Ovary (tissue), 9 donors: ENCODE data around the gene HIP1. TPM values are rescaled to one million over a fixed set of nuclear protein-coding genes. Genes with fewer than 3 reads are reported as not detected.

ENCODE experiments used
- DNase-seq, 5 donors: peaks; one replicate each; pipeline ENCODE4 v3.0.0-alpha.2; 2019 to 2020
- H3K27ac ChIP-seq, 2 donors: fragments of 200-600 bp; one replicate each; pipeline versions ENCODE4 v1.5.1 to v1.8.0; 2019 to 2022
- H3K27me3 ChIP-seq: fragments of 200-600 bp; one replicate; pipeline ENCODE4 v1.8.0; 2022
- H3K36me3 ChIP-seq: fragments of 200-600 bp; sonication (generic); one replicate; pipeline ENCODE4 v1.5.1; 2019
- H3K4me1 ChIP-seq: one replicate; pipeline ENCODE4 v1.8.1; 2013; ENCODE audit warnings: mild to moderate bottlenecking, moderate library complexity; ENCODE audit not compliant: insufficient read depth
- H3K4me3 ChIP-seq: fragments of 200-600 bp; sonication (generic); one replicate; pipeline ENCODE4 v1.5.1; 2017
- H3K9me3 ChIP-seq, 2 donors: fragments of 200-600 bp in 1 of 2; sonication (generic) in 1 of 2; one replicate each; pipeline versions ENCODE4 v1.5.1 to v1.8.1; 2013 to 2019; ENCODE audit warnings: mild to moderate bottlenecking in 1 of 2, moderate library complexity in 1 of 2
- EP300 ChIP-seq: sonication (generic); formaldehyde crosslinking; IDR thresholded peaks from one replicate; pipeline ENCODE4 v1.6.1; 2017; ENCODE audit warnings: antibody characterized with exemption
- POLR2A ChIP-seq: fragments of 450-650 bp; IDR thresholded peaks from one replicate; pipeline ENCODE4 v1.6.1; 2017; ENCODE audit warnings: antibody characterized with exemption, mild to moderate bottlenecking, moderate library complexity
- WGBS, 3 donors: extraction: QIAGEN DNeasy Blood & Tissue Kit in 1 of 3; methylation state at CpG; one replicate each; pipeline versions ENCODE4 v1.1.5 to v1.1.7; 2013 to 2017; 5-methylcytosine and 5-hydroxymethylcytosine counted together
- intact Hi-C, 4 donors: fragments of 100-400 bp; cut with DNase I; formaldehyde crosslinking; loops; one replicate each; pipeline versions ENCODE4 v1.11.0 to v1.15.1; 2022 to 2023
- polyA plus RNA-seq, 2 donors: library from polyadenylated mRNA; stranded (reverse); fragments of 200-250 nt in 1 of 2; fragments of 350-450 nt in 1 of 2; fragmentation: Illumina TruSeq in 1 of 2; extraction: RNeasy Lipid Tissue Mini Kit (QIAGEN cat#74804) in 1 of 2; gene quantifications; one replicate each; pipeline ENCODE4 v1.2.3, GENCODE V29; 2013 to 2014
- total RNA-seq, 7 donors: library from RNA; depleted of rRNA in 2 of 7; stranded (reverse); fragments of >200 nt in 2 of 7; fragmentation: NEBNext Ultra II Directional in 3 of 7; extraction: Animal tissue kit (Norgen Biotek cat#: 25700) in 3 of 7; gene quantifications; one replicate each; pipeline versions ENCODE4 v1.1.0 to v1.2.4, GENCODE V29; 2016 to 2023
- TF ChIP-seq, protein P1 (sequence below), 3 donors: fragments of 450-650 bp in 2 of 3; fragments of 200-600 bp in 1 of 3; IDR thresholded peaks; one replicate each; pipeline versions ENCODE4 v1.5.1 to v1.8.0; 2016 to 2022; ENCODE audit warnings: antibody characterized with exemption in 3 of 3, mild to moderate bottlenecking in 1 of 3
- donor health status: DM: no; HTN: no; CAD: no; lungs with moderate emphysema.
- donor health status: DM: no; HTN: no; CAD: no.
- donor health status: Bipolar disorder and iron deficiency.
- donor health status: DM: yes; HTN: yes; CAD: no.
- donor health status: DM: no; HTN: no; CAD: no.
- donor health status: DM: yes; HTN: yes; CAD: no.

Gene HIP1
- total and polyA plus RNA-seq, 9 donors, result 9.4 to 31.4 (median 16.8) TPM

DNA sequence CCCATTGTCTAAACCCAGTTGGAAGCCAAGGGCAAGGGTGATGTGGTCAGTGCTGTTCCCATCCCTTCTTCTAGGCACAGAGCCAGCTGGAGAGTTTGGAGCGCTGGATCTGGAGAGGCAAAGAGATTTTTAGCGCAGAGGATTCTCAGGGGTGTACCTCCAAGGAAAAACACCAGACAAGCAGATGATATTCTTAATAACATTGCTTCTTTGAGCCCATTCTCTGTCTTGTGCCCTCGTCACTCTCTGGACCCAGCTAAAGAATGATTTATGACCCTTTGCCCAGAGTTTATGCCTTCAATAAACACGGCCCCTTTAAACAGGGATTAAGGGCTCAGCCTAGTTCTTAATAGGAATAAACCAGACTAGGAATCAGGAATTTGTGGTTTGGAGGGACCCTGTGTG is 4.7 kb upstream of the HIP1 start:
- Histone ChIP-seq H3K4me1 (no peaks in the 10 kb centered on the region), H3K36me3 (no peaks in the 10 kb centered on the region), H3K9me3 (no peaks in the 10 kb centered on the region), H3K27ac (no peak overlapping the region), H3K4me3 (no peak overlapping the region), H3K27me3 (no peaks in the 10 kb centered on the region)
- TF ChIP-seq POLR2A (no peak), EP300 (no peak)
- TF ChIP-seq, protein P1, sequence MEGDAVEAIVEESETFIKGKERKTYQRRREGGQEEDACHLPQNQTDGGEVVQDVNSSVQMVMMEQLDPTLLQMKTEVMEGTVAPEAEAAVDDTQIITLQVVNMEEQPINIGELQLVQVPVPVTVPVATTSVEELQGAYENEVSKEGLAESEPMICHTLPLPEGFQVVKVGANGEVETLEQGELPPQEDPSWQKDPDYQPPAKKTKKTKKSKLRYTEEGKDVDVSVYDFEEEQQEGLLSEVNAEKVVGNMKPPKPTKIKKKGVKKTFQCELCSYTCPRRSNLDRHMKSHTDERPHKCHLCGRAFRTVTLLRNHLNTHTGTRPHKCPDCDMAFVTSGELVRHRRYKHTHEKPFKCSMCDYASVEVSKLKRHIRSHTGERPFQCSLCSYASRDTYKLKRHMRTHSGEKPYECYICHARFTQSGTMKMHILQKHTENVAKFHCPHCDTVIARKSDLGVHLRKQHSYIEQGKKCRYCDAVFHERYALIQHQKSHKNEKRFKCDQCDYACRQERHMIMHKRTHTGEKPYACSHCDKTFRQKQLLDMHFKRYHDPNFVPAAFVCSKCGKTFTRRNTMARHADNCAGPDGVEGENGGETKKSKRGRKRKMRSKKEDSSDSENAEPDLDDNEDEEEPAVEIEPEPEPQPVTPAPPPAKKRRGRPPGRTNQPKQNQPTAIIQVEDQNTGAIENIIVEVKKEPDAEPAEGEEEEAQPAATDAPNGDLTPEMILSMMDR (IDR thresholded peaks at IDR 0.05), result no peak
- peak in 2 of 5 donors; percentile 24 to 34 for DNase-seq
- intact Hi-C loops, result loop anchor here in 1 of 4 donors (10.0 kb wide), 1 partner anchor 109 kb away; no protein-coding TSS in a partner anchor
- WGBS, 3 donors, result 11 to 27% (median 22%) methylated on average over 4 of the region's 4 CpGs

DNA sequence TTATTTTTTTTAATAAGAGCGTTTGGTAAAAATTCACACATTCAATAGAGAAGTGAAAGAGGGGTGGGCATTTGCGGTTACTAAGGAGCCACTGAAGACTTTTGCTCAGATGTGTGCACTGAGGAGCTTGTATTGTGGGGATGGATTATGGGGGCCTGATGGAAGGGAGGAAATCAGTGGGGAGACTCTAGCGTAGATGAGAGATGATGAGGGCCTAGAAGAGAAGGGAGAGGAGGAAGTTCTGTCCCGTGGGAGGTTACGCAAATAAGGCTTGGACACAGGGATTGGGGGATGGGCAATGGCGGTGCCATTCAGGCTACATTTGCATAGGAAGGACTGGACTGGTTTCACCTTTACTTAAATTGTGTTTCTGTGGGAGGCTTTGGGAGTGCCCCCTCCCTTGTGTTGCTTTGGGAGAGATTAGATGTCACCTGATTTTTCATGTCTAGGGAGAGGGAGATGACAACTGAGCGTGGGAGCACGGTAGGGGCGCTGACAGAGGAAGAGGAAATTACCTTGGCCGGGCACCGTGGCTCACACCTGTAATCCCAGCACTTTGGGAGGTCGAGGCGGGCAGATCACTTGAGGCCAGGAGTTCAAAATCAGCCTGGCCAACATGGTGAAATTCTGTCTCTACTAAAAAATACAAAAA is 2.2 kb upstream of the HIP1 start:
- Histone ChIP-seq H3K4me3 (no peak overlapping the region), H3K36me3 (no peaks in the 10 kb centered on the region), H3K27ac (no peak overlapping the region), H3K27me3 (no peaks in the 10 kb centered on the region), H3K9me3 (no peaks in the 10 kb centered on the region), H3K4me1 (no peaks in the 10 kb centered on the region)
- DNase-seq, result no peak
- intact Hi-C loops, result loop anchor here in 1 of 4 donors (10.0 kb wide), 1 partner anchor 106 kb away; no protein-coding TSS in a partner anchor
- 63 to 75% (median 67%) methylated on average over 13 of the region's 13 CpGs for WGBS, 3 donors
- TF ChIP-seq, protein P1 (IDR thresholded peaks at IDR 0.05), result no peak
- TF ChIP-seq POLR2A, result no peak
- no peak for TF ChIP-seq EP300

DNA sequence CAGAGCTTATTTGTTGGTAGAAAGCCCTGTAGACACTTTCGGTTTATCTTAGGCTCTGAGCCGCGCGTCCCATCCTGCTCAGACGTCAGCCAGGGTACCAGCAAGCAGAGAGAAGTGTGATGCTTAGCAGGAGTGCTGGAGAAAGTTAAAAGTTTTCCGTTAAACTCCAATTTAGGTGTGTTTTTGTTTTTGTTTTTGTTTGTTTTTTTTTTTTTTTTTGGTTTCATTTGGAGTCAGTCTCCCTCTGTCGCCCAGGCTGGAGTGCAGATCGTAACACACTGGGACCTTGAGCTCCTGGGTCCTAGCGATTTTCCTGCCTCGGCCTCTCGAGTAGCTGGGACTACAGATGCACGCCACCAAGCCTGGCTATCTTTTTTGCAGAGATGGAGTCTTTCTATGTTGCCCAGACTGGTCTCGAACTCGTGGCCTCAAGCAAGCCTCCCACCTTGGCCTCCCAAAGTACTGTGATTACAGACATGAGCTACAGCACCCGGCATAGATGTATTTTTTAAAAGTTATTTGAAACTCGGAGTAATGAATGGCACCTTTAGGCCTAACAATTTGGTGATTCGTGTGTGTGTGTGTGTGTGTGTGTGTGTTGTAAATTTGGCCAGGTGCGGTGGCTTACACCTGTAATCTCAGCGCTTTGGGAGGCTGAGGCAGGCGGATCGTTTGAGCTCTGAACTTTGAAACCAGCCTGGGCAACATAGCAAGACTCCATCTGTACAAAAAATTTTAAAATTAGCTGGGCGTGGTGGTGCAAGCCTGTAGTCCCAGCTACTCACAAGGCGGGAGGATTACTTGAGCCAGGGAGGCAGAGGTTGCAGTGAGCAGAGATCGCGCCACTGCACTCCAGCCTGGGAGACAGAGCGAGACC is 1.3 kb upstream of the HIP1 start:
- DNase-seq, result peak in 1 of 5 donors; percentile 28
- TF ChIP-seq, protein P1 (IDR thresholded peaks at IDR 0.05), result no peak
- intact Hi-C loops, result loop anchor here in 1 of 4 donors (10.0 kb wide), 1 partner anchor 105 kb away; no protein-coding TSS in a partner anchor
- H3K36me3 ChIP-seq, result no peaks in the 10 kb centered on the region
- WGBS, 3 donors, result 59 to 62% (median 61%) methylated on average over 26 of the region's 26 CpGs
- no peaks in the 10 kb centered on the region for H3K9me3 ChIP-seq
- no peaks in the 10 kb centered on the region for H3K4me1 ChIP-seq
- H3K27me3 ChIP-seq, result no peaks in the 10 kb centered on the region
- peak overlapping the region; percentile 66 to 87 for H3K27ac ChIP-seq
- peak overlapping the region; percentile 53 for H3K4me3 ChIP-seq

DNA sequence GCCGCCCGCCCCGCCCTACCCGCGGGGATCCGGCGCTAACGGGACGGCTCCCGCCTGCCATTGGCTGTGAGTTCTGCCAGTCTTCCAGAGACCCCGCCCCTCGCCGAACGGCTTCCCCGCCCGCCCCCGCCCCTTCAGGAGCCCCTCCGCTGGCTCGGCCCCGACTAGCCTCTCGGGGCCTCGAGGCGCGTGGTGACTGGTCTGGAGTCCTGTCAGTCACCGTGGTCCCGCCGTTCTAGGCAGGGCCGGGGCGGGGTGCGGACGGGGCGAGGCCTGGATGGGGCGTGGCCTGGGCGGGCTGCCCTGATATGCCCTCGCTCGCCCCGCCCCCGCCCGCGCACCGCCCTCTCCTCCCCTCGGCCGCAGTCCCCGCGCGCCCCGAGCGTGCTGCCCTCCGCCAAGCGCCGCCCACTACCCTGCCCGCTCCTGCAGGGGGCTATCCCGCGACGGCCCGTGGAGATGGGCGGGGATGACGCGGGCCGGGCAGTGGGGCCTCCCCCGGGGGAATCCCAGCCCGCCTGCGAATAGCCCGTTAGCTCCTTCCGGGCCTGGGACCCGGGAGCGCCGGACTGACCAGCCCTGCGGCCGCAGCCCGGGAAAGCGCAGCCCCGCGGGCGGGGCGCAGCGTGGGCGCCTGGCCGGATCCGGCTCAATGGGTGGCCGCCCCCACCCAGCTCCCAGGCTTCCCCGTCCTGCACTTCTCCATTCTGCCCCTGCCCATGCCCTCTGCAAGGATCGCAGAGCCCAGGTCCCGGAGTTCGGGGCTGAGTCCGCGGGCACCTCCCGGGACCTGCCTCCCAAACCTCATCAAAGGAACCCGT is 444 bp upstream of the HIP1 start:
- TF ChIP-seq POLR2A (peak; percentile 40), EP300 (no peak)
- TF ChIP-seq, protein P1 (IDR thresholded peaks at IDR 0.05), result peak in 2 of 3 donors; percentile 41 to 47
- H3K4me1 ChIP-seq, result peaks cover 2% of the 10 kb centered on the region
- H3K36me3 ChIP-seq, result no peaks in the 10 kb centered on the region
- H3K27ac ChIP-seq, result peak overlapping the region; percentile 66 to 87
- H3K27me3 ChIP-seq, result no peaks in the 10 kb centered on the region
- whole genome bisulfite sequencing, 3 donors, result 0 to 1% (median 0%) methylated on average over 19 to 86 of the region's 89 CpGs
- intact Hi-C loops, result no loop called here
- peak overlapping the region; percentile 87 for H3K4me3 ChIP-seq
- peak; percentile 99 to 100 (median 100) for DNase-seq
- H3K9me3 ChIP-seq, result no peaks in the 10 kb centered on the region
